ENCODE results near the gene TAF9.

DNA sequence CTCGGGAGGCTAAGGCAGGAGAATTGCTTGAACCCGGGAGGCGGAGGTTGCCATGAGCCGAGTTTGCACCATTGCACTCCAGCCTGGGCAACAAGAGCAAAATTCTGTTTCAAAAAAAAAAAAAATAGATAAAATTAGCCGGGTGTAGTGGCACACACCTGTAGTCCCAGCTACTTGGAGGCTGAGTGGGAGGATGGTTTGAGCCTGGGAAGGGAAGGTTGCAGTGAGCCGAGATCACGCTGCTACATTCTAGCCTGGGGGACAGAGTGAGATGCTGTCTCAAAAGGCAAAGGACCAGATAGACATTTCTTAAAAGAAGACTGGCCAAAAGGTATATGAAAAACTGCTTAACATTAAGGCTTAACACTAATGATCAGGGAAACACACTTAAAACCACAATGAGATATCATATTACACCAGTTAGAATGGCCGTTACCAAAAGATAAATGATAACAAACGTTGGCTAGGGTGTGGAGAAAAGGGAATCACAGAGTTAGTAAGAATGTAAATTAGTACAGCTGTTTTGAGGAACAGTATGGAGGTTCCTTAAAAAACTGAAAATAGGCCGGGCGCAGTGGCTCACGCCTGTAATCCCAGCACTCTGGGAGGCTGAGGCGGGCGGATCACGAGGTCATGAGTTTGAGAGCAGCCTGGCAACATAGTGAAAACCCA, 35.5 kb upstream of the TAF9 start:
- TF ChIP-seq CTCF (conservative IDR thresholded peaks at IDR 0.05; ENCODE audit: low read length) (no peak), EZH2phosphoT487 (IDR thresholded peaks at IDR 0.05; ENCODE audit: borderline replicate concordance, low read depth, low read length) (no peak)

Data from OCI-LY7 (cell line).